HG02938 (cell line): ENCODE results near the gene NAP1L4.
"Not testable (repeated sequence)": the region's sequence is repeated elsewhere in the genome, so short reads cannot be mapped to it uniquely, and the experiment has no call there.

Experiments
- ATAC-seq: cut with Tn5 transposase; IDR thresholded peaks from one replicate; pipeline ENCODE4 v1.9.1; 2021; ENCODE audit warnings: mild to moderate bottlenecking, moderate library complexity; ENCODE audit not compliant: unreplicated experiment

NAP1L4 gene

DNA sequence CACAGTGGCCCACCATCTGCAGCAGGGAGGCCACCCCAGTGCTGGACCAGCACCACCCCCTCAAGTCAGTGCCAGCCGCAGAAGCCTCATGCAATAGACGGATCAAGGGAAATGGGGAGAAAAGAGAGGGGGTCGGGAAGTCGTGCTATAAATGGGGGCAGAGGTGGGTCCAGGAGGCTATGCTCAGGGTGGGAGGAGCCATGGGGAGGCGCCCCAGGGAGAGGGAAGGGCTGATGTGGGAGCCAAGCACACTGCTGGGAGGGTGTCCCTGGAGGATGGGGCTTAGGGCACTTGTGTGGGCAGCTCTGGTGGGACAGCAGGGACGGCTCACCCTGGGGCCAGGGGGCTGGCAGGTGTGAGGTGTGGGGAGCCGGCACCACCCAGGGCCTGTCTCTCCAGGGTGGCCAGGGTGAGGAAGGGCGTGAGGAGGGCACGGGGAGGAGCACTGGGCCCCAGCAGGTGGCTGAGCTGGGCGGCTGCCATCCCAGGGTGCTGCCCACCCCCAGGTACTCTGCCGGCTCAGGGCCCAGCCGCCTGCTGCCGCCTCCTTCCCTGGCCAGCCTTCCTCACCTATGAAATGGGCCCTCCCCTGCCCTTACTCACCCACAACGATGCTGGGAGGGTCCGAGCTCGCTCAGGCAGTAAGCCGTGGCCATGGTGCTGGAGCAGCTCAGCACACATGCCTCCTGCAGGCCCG lies 80.9 kb downstream of the NAP1L4 start:
- ATAC-seq, result no peak

DNA sequence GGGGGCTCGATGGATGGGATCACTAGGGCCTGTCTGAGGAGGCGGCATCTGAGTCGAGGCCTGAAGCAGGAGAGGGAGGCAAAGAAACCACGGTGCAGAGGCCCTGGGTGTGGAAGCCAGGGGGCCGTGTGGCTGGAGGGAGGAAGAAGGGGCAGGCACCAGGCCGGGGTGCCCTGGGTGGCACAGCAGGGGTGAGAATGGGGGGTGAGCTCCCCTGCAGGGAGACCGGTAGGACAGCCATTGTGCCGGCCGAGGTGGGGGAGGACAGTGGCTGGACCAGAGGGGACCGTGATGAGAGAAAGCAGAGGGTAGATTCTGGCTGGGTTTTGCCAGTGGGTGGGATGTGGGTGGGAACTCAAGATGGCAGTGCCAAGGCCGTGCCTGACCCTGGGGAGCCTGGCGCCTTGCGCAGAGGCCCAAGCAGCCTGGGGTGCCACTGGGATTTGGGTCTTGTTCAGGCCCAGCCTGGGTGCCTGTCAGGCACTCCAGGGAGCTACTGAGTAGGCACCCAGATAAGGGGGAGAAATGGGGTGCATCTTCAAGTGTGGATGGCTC lies 81.7 kb downstream of the NAP1L4 start:
- no peak for ATAC-seq

DNA sequence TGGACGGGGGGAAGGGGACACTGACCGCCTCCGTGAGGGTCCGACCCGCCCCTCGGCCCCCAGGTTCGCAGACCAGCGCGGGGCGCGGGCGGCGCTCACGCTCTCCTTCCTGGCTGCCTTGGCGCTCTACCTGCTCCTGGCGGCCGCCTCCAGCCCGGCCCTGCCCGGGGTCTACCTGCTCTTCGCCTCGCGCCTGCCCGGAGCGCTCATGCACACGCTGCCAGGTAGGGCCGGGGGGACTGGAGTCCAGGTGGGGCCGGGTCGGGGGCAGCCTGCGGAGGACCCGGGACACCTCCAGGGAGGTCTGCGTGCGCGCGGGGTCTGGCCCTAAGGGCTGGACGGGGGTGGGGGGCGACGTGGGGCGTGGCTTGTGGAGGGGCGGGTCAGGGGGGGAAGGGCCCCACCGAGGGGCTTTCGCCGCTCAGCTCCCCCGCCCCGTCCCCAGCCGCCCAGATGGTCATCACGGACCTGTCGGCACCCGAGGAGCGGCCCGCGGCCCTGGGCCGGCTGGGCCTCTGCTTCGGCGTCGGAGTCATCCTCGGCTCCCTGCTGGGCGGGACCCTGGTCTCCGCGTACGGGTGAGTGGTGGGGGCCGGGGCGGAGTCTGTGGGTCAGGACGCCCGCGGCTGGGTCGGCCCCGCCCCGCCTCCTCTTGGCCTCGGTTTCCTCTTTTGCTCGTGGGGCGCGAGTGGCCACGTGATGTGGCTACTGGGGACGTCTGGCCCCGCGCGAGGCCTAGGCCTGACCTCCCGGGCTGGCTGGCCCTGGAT lies 82.8 kb downstream of the NAP1L4 start:
- ATAC-seq, result no peak

- ATAC-seq, result no peak
These were observed 84.0 kb downstream of the NAP1L4 start for GRCh38 chr11:2908130-2908529.

- ATAC-seq, result not testable (repeated sequence)
These were observed 86.8 kb downstream of the NAP1L4 start for GRCh38 chr11:2905299-2905698.

DNA sequence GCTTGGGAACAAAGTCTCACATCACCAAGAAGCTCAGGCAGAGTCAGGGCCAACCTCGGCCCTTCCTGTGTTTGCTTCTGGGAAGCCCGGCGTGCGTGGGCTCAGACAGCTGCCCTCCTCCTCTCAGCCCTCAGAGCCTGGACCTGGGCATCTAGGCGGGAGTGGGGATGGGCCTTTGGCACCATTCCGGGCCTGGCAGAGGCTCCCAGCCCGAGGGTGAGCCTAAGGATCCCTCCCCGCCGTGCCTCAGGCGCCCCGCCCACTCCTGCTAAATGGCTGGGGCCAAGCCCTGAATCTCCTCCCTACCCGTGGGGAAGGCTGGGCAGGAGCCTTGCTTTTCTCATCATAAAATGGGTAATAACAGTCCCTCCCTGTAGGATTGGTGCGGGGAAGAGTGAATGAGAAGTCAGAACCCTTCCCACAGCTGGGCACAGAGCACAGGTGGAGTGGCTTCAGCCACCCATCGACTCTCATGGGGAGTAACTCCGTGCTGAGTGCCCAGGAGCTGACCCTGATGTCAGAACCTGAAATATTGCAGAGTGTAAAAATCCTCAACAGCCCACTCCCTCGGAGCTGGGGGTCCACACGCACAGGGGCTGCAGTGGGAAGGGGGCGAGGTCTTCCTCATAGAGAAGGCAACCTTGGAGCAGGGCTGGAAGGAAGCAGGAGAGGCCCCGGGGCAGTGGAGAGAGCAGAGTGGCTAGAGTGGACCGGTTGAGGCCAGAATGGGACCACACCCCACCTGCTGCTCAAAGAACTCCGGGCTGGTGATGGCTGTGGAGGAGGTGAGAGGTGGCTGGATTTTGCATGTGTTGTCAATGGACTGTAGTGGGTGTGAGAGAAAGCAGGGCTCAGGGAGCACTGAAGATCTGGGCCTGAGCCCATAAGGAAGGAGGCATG lies 87.7 kb downstream of the NAP1L4 start:
- ATAC-seq, result no peak

DNA sequence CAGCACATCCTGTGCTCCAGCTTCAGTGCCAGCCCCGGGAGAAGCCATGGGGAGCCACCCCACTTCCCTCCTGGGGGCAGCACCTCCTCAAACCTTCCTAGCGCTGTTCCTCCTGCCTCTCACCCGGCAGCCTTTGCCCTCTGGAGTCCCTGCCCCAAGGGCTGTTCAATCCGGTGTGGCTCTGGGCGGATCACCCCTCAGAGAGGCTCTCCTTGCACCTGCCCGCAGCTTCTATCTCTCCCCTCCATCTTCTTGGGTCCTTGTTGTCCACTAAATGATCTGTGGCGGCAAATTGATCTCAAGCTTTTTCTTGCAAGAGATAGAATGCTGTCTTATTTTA lies 88.5 kb downstream of the NAP1L4 start:
- no peak for ATAC-seq

- ATAC-seq, result no peak
These were observed 89.1 kb downstream of the NAP1L4 start for GRCh38 chr11:2902784-2903671.

GRCh38 chr11:2901854-2902783 lies 90.0 kb downstream of the NAP1L4 start:
- ATAC-seq, result peak; percentile 90

GRCh38 chr11:2901196-2901796 lies 90.8 kb downstream of the NAP1L4 start:
- no peak for ATAC-seq

GRCh38 chr11:2899080-2899783 lies 92.9 kb downstream of the NAP1L4 start:
- ATAC-seq, result no peak

- ATAC-seq, result no peak
These were observed 93.6 kb downstream of the NAP1L4 start for GRCh38 chr11:2898366-2899079.

- ATAC-seq, result no peak
These were observed 95.1 kb downstream of the NAP1L4 start for GRCh38 chr11:2897048-2897447.

- ATAC-seq, result no peak
These were observed 96.1 kb downstream of the NAP1L4 start for GRCh38 chr11:2896047-2896446.
